GM12878 (cell line): ENCODE data around the gene HACE1. TPM values are rescaled to one million over a fixed set of nuclear protein-coding genes. Genes with fewer than 3 reads are reported as not detected.

Experiments used
- ATAC-seq: fragments of 200-7000 bp; cut with Tn5 transposase; 3 replicates; pipeline ENCODE4 v1.9.1; 2020; ENCODE audit warnings: mild to moderate bottlenecking, moderate library complexity
- BruUV-seq: library from RNA; stranded (reverse); fragments of 400-500 nt; replicated peaks from 2 replicates; lab custom pipeline; 2021; lab: Mats Ljungman, UMichigan
- CTCF ChIA-PET: fragments of 300-600 bp; sonication (Branson Sonifier 250); formaldehyde crosslinking; extraction: SDS; loops from one replicate; lab custom pipeline; 2021; ENCODE audit warnings: inconsistent platforms; lab: Yijun Ruan, JAX
- POLR2A ChIA-PET: fragments of 350-600 bp; formaldehyde crosslinking; extraction: SDS; loops from one replicate; lab custom pipeline; 2021; ENCODE audit warnings: inconsistent platforms; lab: Charles Lee
- RAD21 ChIA-PET: fragments of 300-600 bp; sonication (Branson Sonifier 250); formaldehyde crosslinking; loops from one replicate; lab custom pipeline; 2023; ENCODE audit warnings: antibody characterized with exemption; ENCODE audit not compliant: unreplicated experiment; lab: Charles Lee
- SMC1A ChIA-PET: fragments of 300-600 bp; sonication (Branson Sonifier 250); formaldehyde crosslinking; loops from one replicate; lab custom pipeline; 2023; ENCODE audit not compliant: unreplicated experiment, uncharacterized antibody; lab: Charles Lee
- DNase-seq: peaks from one replicate; pipeline ENCODE4 v3.0.0-alpha.2; 2011; ENCODE audit warnings: low read depth, low spot score
- FAIRE-seq: peaks from 3 replicates; lab custom pipeline; 2011; peaks lifted over from hg19 to GRCh38; lab: Jason Lieb, UNC
- H2AFZ ChIP-seq: 2 replicates; pipeline ENCODE4 v1.6.0; 2011; ENCODE audit warnings: low read depth, low read length, control low read depth; ENCODE audit not compliant: control insufficient read depth
- H3K27ac ChIP-seq: 2 replicates; pipeline ENCODE4 v1.5.1; 2011; ENCODE audit warnings: control low read depth; ENCODE audit not compliant: control insufficient read depth, insufficient read depth
- H3K27me3 ChIP-seq, 2 experiments: replicated peaks in 1 of 2; 2 replicates each; pipeline versions ENCODE4 v1.6.0 to v1.6.1; 2011; ENCODE audit warnings: low read length in 1 of 2; ENCODE audit not compliant: control insufficient read depth in 2 of 2, insufficient read depth in 2 of 2
- H3K36me3 ChIP-seq, 2 experiments: 2 replicates each; pipeline ENCODE4 v1.5.1; 2011; ENCODE audit warnings: low read length in 1 of 2; ENCODE audit not compliant: control insufficient read depth in 2 of 2, insufficient read depth in 2 of 2
- H3K4me1 ChIP-seq: 2 replicates; pipeline ENCODE4 v1.6.1; 2011; ENCODE audit warnings: mild to moderate bottlenecking, low read length, moderate library complexity, mixed read lengths; ENCODE audit not compliant: control insufficient read depth, insufficient read depth
- H3K4me2 ChIP-seq: 2 replicates; pipeline ENCODE4 v1.6.0; 2011; ENCODE audit warnings: control low read depth; ENCODE audit not compliant: control insufficient read depth, insufficient read depth
- H3K4me3 ChIP-seq: fragments of 200-600 bp; sonication (generic); 2 replicates; pipeline ENCODE4 v1.5.1; 2016
- H3K79me2 ChIP-seq: 2 replicates; pipeline ENCODE4 v1.6.0; 2011; ENCODE audit warnings: low read length; ENCODE audit not compliant: control insufficient read depth, insufficient read depth
- H3K9ac ChIP-seq: 2 replicates; pipeline ENCODE4 v1.8.0; 2011; ENCODE audit warnings: low read length, control low read depth, mixed read lengths; ENCODE audit not compliant: control insufficient read depth, insufficient read depth
- H3K9me3 ChIP-seq: replicated peaks from 3 replicates; pipeline ENCODE4 v1.5.1; 2011; ENCODE audit warnings: mild to moderate bottlenecking, low read length; ENCODE audit not compliant: control insufficient read depth, insufficient read depth
- H4K20me1 ChIP-seq: 2 replicates; pipeline ENCODE4 v1.6.0; 2011; ENCODE audit not compliant: control insufficient read depth, insufficient read depth
- EP300 ChIP-seq, 2 experiments: fragments of 150-350 bp in 1 of 2; IDR thresholded peaks; 2 replicates each; pipeline ENCODE4 v1.6.1; 2011 to 2012; ENCODE audit warnings: low read depth in 2 of 2, low read length in 2 of 2, borderline replicate concordance in 1 of 2, improper control_type of control experiment in 1 of 2, inconsistent platforms in 1 of 2; ENCODE audit not compliant: control insufficient read depth in 1 of 2
- FOXM1 ChIP-seq: IDR thresholded peaks from 2 replicates; pipeline ENCODE4 v1.6.1; 2012; ENCODE audit warnings: low read depth, mild to moderate bottlenecking, inconsistent platforms, low read length, moderate library complexity
- HSF1 ChIP-seq: fragments of 150-350 bp; IDR thresholded peaks from 2 replicates; pipeline ENCODE4 v1.6.1; 2014; ENCODE audit warnings: mild to moderate bottlenecking, low read depth, low read length
- MXI1 ChIP-seq: fragments of 150-350 bp; IDR thresholded peaks from 2 replicates; pipeline ENCODE4 v1.6.1; 2011; ENCODE audit warnings: low read depth, mild to moderate bottlenecking, inconsistent platforms, low read length, improper control_type of control experiment
- PAX5 ChIP-seq: IDR thresholded peaks from 2 replicates; pipeline ENCODE4 v1.6.1; 2011; ENCODE audit warnings: low read depth, low read length, borderline replicate concordance
- RELB ChIP-seq: fragments of 450-650 bp; IDR thresholded peaks from 2 replicates; pipeline ENCODE4 v1.6.1; 2017; ENCODE audit warnings: low read depth, mild to moderate bottlenecking, moderate library complexity
- SUZ12 ChIP-seq: fragments of 200-600 bp; sonication (generic); IDR thresholded peaks from one replicate; pipeline ENCODE4 v1.6.1; 2018; ENCODE audit warnings: antibody characterized with exemption, mild to moderate bottlenecking; ENCODE audit not compliant: unreplicated experiment
- ZBTB33 ChIP-seq: fragments of 450-650 bp; IDR thresholded peaks from 2 replicates; pipeline ENCODE4 v1.6.1; 2017; ENCODE audit warnings: mild to moderate bottlenecking
- ZNF217 ChIP-seq: fragments of 450-650 bp; IDR thresholded peaks from 2 replicates; pipeline ENCODE4 v1.6.1; 2017; ENCODE audit warnings: antibody characterized with exemption, mild to moderate bottlenecking
- WGBS: methylation state at CpG from one replicate; pipeline ENCODE4 v1.1.6; 2016; ENCODE audit warnings: low lambda C conversion rate; ENCODE audit not compliant: insufficient replicate concordance, insufficient coverage; ENCODE audit errors: missing lambda C conversion rate; 5-methylcytosine and 5-hydroxymethylcytosine counted together
- in situ Hi-C: fragments of 300-500 bp; cut with MboI; formaldehyde crosslinking; loops from 9 replicates; pipeline ENCODE4 v1.14.3; 2018; ENCODE audit warnings: mixed read lengths
- intact Hi-C: fragments of 100-400 bp; cut with micrococcal nuclease; formaldehyde crosslinking; loops from one replicate; pipeline ENCODE4 v1.14.2; 2022; ENCODE audit not compliant: unreplicated experiment
- polyA plus RNA-seq, 11 experiments: library from polyadenylated mRNA; depleted of rRNA in 4 of 11; unstranded in 6 of 11; stranded (reverse) in 5 of 11; fragments of >200 nt; fragmentation: Nextera tagmentation in 4 of 11; fragmentation: Illumina TruSeq in 1 of 11; extraction: Ambion mirVana in 4 of 11; extraction: Trizol in 1 of 11; gene quantifications; 1 replicate in 1 of 11; 2 replicates in 10 of 11; pipeline versions ENCODE4 v1.2.1 to v1.2.3, GENCODE V29; 2011 to 2016; ENCODE audit warnings: inconsistent platforms in 2 of 11, missing spikeins in 2 of 11, low read depth in 1 of 11
- total RNA-seq, 4 experiments: library from RNA; depleted of rRNA in 3 of 4; stranded (reverse); fragments of >200 nt in 3 of 4; fragmentation: Illumina TruSeq in 1 of 4; extraction: Trizol in 1 of 4; gene quantifications; 2 replicates each; pipeline versions ENCODE4 v1.2.1 to v1.2.3, GENCODE V29; 2013 to 2021

HACE1 gene
- total and polyA plus RNA-seq, 10 of the 15 experiments (the other 5 are each of a cell fraction or from before 2014, with no cell fraction given) = 1.6 to 16.9 (median 5.6) TPM

DNA sequence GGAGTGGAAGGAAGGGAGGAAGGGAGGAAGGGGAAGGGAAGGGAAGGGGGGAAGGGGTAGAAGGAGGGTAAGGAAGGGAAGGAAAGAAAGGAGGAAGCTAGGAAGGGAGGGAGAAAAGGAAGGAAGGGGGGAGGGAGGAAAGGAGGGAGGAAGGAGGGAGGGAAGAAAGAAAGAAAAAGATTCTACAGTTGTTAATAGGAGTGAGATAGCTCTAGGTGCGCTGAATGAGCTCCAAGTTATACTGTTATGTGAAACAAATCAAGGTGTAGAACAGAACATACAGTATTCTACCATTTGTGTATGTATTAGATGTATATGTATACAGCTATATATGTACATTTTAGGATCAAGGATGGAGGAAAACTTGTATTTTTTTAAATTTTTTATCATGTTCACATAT lies 167.7 kb downstream of the HACE1 start:
- Histone ChIP-seq H3K4me3 (no peak overlapping the region), H3K9me3 (no peaks in the 10 kb centered on the region), H3K9ac (no peak overlapping the region)
- intact Hi-C loops = no loop called here
- CTCF ChIA-PET = interaction anchor here (1.1 to 1.4 kb wide), 4 partner anchors 9 to 386 kb away, joined by 3 to 6 read pairs (median 4); no protein-coding TSS in a partner anchor
- TF ChIP-seq RELB (no peak), ZBTB33 (no peak), MXI1 (no peak), FOXM1 (no peak), EP300 (IDR thresholded peaks at IDR 0.05; ENCODE audit: borderline replicate concordance in 1 of 2, control insufficient read depth in 1 of 2, low read depth in 2 of 2, low read length in 2 of 2) (no peak), SUZ12 (no peak), PAX5 (no peak), HSF1 (no peak), ZNF217 (no peak)
- TF ChIP-seq, all 136 proteins: peak for 0
- Histone ChIP-seq H4K20me1 (no peaks in the 10 kb centered on the region), H3K4me1 (no peaks in the 10 kb centered on the region), H3K27me3 (no peaks in the 10 kb centered on the region), H3K36me3 (no peaks in the 10 kb centered on the region), H2AFZ (no peak overlapping the region), H3K79me2 (no peaks in the 10 kb centered on the region), H3K4me2 (no peak overlapping the region), H3K27ac (no peak overlapping the region)
- ChIA-PET SMC1A (interaction anchor here (1.0 to 1.5 kb wide), 2 partner anchors 9 to 23 kb away, joined by 3 to 5 read pairs; no protein-coding TSS in a partner anchor), RAD21 (interaction anchor here (1.3 kb wide), 1 partner anchor 386 kb away, joined by 3 read pairs; no protein-coding TSS in a partner anchor), POLR2A (no interaction called here)
- no peak for DNase-seq
- in situ Hi-C loops = no loop called here
- no peak for FAIRE-seq
- WGBS = 36% methylated on average over 1 of the region's 1 CpG
- ATAC-seq = no peak
- no TSS peak for BruUV-seq
